ENCODE results near the gene SLC13A2. TPM values are rescaled to one million over a fixed set of nuclear protein-coding genes. Genes with fewer than 3 reads are reported as not detected.
A peak's percentile ranks its signal among the peaks of the same experiment; 100 is the strongest.

SLC13A2 gene
- polyA plus RNA-seq, 3 donors, result not detected

DNA sequence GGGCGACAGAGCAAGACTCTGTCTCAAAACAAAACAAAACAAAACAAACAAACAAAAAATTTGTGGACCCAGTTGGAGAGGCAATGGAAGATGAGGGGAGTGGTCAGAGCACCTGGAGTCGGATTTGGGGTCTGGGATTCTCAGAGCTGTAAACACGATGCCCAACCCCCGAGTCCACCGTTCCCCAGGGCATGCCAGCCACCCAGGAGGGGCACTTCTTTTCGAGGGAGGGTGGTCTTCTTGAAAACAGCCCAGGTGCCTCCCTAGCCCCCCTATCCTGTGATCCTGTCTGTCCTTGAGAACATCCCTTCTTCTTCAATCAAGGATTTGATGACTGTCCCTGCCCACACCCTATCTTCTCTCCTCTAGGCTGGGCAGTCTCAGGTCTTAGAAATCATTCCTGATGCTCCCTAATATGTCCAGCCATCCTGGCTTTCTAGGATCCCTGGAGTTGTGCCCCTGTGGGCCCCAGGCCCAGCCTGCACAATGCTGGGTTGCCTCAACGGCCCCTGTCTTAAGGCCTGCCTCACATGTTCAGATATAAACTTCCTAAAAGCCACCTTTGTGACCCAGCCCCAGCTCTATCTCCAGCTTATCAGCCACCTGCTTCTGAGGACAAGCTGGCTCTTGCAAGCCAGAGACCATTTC lies 3.1 kb upstream of the SLC13A2 start:
- peaks cover 3 to 4% (median 4%) of the 10 kb centered on the region in 3 donors for H3K27me3 Mint-ChIP-seq (ENCODE audit: low read depth in 3 of 3)

DNA sequence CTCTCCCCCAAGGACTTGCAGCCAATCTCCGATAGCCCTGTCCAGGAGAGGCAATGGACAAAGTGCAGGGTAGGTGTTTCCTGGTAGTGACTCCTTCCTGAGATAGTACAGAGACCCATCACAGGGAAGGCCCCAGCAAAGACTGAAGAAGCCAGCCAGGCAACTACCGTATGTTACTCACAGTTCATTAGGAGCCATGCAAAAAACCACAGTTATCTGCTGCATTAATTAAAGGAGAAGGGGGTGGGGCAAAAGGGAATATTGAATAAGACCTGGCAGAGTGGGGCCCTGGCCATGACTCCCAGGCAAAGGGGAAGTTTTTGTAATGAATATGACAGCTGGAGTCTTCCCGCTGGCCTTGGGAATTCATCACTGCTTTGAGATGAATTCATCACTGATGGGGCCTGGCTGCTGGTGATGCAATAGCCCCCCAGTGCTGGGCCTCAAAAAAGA lies 2.5 kb upstream of the SLC13A2 start:
- intact Hi-C loops (cut with micrococcal nuclease), result no loop called here
- Histone ChIP-seq H4K20me1 (ENCODE audit: insufficient read depth, low read length) (no peaks in the 10 kb centered on the region), H3K27me3 (ENCODE audit: control insufficient read depth in 2 of 2, insufficient read depth in 2 of 2, low read length in 2 of 2) (no peaks in the 10 kb centered on the region), H3K4me2 (replicated peaks; ENCODE audit: extremely low read depth, low read length, poor library complexity, severe bottlenecking) (no peak overlapping the region), H3K79me2 (ENCODE audit: insufficient read depth, low read length) (no peaks in the 10 kb centered on the region), H3K9ac (ENCODE audit: insufficient read depth, low read length, poor library complexity, severe bottlenecking) (no peak overlapping the region), H2AFZ (ENCODE audit: insufficient read depth, low read depth, low read length, poor library complexity, severe bottlenecking) (peak overlapping the region; percentile 41), H3K27ac (ENCODE audit: low read depth in 1 of 2, low read length in 2 of 2) (no peak overlapping the region), H3K36me3 (replicated peaks in 1 of 2; ENCODE audit: control insufficient read depth in 1 of 2, insufficient read depth in 2 of 2, low read length in 2 of 2) (no peaks in the 10 kb centered on the region), H3K9me3 (replicated peaks in 1 of 2; ENCODE audit: control insufficient read depth in 1 of 2, insufficient read depth in 1 of 2, low read length in 2 of 2) (no peaks in the 10 kb centered on the region), H3K4me3 (replicated peaks in 1 of 3; ENCODE audit: low read depth in 2 of 3, low read length in 3 of 3) (no peak overlapping the region), H3K4me1 (ENCODE audit: control insufficient read depth in 1 of 2, insufficient read depth in 2 of 2, low read length in 2 of 2) (peaks cover 57 to 64% of the 10 kb centered on the region in 2 donors)
- H3K9me3 Mint-ChIP-seq, result no peaks in the 10 kb centered on the region
- no peak for DNase-seq
- WGBS (ENCODE audit: insufficient coverage), result 48% methylated on average over 2 of the region's 3 CpGs
- TF ChIP-seq, protein P1, sequence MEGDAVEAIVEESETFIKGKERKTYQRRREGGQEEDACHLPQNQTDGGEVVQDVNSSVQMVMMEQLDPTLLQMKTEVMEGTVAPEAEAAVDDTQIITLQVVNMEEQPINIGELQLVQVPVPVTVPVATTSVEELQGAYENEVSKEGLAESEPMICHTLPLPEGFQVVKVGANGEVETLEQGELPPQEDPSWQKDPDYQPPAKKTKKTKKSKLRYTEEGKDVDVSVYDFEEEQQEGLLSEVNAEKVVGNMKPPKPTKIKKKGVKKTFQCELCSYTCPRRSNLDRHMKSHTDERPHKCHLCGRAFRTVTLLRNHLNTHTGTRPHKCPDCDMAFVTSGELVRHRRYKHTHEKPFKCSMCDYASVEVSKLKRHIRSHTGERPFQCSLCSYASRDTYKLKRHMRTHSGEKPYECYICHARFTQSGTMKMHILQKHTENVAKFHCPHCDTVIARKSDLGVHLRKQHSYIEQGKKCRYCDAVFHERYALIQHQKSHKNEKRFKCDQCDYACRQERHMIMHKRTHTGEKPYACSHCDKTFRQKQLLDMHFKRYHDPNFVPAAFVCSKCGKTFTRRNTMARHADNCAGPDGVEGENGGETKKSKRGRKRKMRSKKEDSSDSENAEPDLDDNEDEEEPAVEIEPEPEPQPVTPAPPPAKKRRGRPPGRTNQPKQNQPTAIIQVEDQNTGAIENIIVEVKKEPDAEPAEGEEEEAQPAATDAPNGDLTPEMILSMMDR (IDR thresholded peaks at IDR 0.05), result no peak
- H3K36me3 Mint-ChIP-seq, result no peaks in the 10 kb centered on the region
- H3K27me3 Mint-ChIP-seq (ENCODE audit: low read depth in 3 of 3), result peaks cover 0 to 4% (median 3%) of the 10 kb centered on the region in 3 donors
- H3K4me3 Mint-ChIP-seq, result no peak overlapping the region
- H3K27ac Mint-ChIP-seq, result no peak overlapping the region
- H3K4me1 Mint-ChIP-seq, result peaks cover 76% of the 10 kb centered on the region

More for the DNA sequence above, 3.1 kb upstream of the SLC13A2 start:
- intact Hi-C loops (cut with micrococcal nuclease), result no loop called here
- H4K20me1 ChIP-seq (ENCODE audit: insufficient read depth, low read length), result no peaks in the 10 kb centered on the region
- peak overlapping the region in 2 of 7 donors; percentile 20 to 64 for H3K27ac Mint-ChIP-seq
- H3K9me3 Mint-ChIP-seq, result no peaks in the 10 kb centered on the region
- no peak overlapping the region for H3K27ac ChIP-seq (ENCODE audit: low read depth in 1 of 2, low read length in 2 of 2)
- H3K9me3 ChIP-seq (replicated peaks in 1 of 2; ENCODE audit: control insufficient read depth in 1 of 2, insufficient read depth in 1 of 2, low read length in 2 of 2), result no peaks in the 10 kb centered on the region
- peak overlapping the region; percentile 41 for H2AFZ ChIP-seq (ENCODE audit: insufficient read depth, low read depth, low read length, poor library complexity, severe bottlenecking)
- H3K36me3 Mint-ChIP-seq, result no peaks in the 10 kb centered on the region
- no peak for DNase-seq
- no peaks in the 10 kb centered on the region for H3K36me3 ChIP-seq (replicated peaks in 1 of 2; ENCODE audit: control insufficient read depth in 1 of 2, insufficient read depth in 2 of 2, low read length in 2 of 2)
- no peaks in the 10 kb centered on the region for H3K79me2 ChIP-seq (ENCODE audit: insufficient read depth, low read length)
- TF ChIP-seq, protein P1 (IDR thresholded peaks at IDR 0.05), result no peak
- H3K4me3 ChIP-seq (replicated peaks in 1 of 3; ENCODE audit: low read depth in 2 of 3, low read length in 3 of 3), result no peak overlapping the region
- no peaks in the 10 kb centered on the region for H3K27me3 ChIP-seq (ENCODE audit: control insufficient read depth in 2 of 2, insufficient read depth in 2 of 2, low read length in 2 of 2)
- peaks cover 55 to 64% of the 10 kb centered on the region in 2 donors for H3K4me1 ChIP-seq (ENCODE audit: control insufficient read depth in 1 of 2, insufficient read depth in 2 of 2, low read length in 2 of 2)
- no peak overlapping the region for H3K4me3 Mint-ChIP-seq
- peaks cover 76% of the 10 kb centered on the region for H3K4me1 Mint-ChIP-seq
- 92% methylated on average over 5 of the region's 7 CpGs for WGBS (ENCODE audit: insufficient coverage)
- no peak overlapping the region for H3K4me2 ChIP-seq (replicated peaks; ENCODE audit: extremely low read depth, low read length, poor library complexity, severe bottlenecking)
- no peak overlapping the region for H3K9ac ChIP-seq (ENCODE audit: insufficient read depth, low read length, poor library complexity, severe bottlenecking)
